GM18498 (cell line): ENCODE measurements around the gene NMRK2.

ENCODE experiments used
- ATAC-seq: cut with Tn5 transposase; IDR thresholded peaks from one replicate; pipeline ENCODE4 v1.9.1; 2021; ENCODE audit warnings: mild to moderate bottlenecking, moderate library complexity; ENCODE audit not compliant: unreplicated experiment

Gene NMRK2

DNA sequence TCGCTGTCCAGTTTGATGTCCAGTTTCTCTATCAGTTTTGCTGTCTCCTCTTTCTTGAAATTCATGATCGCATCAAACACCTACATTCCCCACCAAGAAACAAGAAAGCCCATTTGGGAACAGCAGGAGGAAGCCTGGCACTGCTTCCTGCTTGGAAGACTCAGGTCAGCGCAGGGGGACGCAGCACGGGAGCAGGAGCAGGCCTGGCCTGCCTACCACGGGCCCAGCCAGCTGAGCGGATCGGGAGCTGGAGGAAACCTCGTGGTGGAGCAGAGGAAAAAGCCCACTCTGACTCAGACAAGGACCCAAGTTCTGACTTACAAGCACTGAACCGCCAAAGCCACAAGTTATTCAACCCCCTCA lies 48.5 kb downstream of the NMRK2 start:
- ATAC-seq: no peak

DNA sequence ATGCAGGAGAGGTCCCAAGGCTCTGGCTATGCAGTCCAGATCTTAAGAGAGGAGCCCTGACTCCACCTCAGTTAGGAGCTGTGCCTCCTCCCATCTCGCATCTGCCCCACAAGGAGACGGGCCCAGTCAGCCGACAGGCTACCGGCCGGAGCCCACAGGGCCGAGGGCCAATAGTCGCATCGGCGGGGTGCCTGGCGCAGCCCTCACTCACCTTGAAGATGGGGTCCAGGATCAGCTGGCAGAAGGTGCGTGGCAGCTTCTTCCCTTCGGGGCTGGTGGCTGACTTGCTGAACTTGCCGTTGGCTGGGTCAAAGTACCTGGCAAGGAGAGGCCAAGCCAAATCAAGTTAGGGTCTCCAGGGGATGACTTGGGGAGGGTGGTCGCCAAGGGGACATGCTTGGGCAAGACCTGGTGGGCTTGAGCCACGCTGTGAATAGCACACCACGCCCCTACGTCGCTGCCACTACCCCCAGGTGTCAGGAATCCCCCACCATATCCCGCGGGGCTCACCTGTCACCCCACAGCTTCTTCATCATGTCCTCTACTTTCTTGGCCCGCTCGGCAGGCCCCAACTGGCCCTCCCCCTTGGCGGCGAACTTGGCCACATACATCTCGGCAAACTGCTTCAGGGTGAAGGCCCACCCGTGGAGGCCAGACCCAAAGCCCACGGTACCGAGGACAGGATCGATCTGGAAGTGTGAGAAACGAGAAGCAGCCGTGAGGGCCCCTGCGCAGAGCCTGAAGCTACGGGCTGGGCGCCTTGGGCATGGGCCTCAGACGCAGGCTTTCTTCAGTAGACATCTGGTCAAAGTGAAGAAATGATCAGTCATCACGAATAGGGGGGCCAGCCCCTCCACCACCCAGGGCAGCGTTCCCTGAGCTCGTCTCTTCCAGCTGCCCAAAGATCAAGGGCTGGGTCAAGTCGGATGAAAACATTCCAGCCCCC lies 49.1 kb downstream of the NMRK2 start:
- ATAC-seq: no peak

DNA sequence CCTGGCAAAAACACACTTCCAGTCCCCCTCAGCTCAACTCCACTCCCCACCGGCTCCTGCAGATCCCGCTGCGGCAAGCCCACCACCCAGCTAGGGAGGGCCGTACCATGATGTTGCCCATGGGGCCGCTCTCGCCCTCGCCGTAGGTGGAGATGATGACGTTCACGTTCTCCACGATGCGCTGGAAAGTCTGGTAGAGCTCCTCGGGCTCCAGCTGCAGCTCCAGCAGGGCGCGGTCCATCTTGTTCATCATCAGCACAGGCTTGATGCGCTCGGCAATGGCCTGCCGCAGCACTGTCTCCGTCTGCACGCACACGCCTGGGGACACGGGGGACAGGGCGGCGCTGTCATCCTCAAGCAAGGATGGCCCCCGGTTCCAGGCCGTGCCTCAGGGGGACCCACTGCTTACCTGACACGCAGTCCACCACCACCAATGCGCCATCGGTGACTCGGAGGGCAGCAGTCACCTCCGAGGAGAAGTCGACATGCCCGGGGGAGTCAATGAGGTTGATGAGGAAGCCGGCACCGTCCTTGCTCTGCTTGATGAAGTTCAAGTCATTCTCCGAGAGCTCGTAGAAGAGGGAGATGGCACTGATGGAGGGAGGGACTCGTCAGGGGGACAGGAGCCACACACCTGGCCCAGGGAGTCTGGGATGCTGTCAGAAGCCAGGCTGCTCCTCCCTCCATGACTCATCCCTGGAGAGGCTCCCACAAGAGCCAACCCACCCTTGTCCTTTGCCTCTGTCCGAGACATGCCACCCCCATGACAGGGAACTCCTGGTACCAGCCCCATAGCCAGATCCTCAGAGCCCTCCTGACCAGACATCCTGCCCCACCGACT lies 50.1 kb downstream of the NMRK2 start:
- no peak for ATAC-seq

DNA sequence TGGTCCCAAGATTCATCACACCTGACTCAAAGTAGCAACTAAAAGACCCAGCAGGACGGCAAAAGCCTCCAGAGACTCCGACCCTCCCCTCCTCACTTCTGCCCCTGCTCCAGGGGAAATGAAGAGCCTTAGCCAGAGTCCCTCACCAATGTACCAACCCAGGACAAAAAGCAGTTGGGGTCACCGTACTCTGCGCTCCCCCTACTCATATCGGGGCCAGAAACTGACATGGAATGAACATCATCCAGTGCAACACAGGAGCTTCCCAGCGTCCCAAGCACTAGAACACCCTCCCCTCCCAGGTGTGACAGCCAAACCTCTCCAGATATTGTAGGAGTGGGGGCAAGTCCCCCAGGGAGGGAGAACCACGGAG lies 50.7 kb downstream of the NMRK2 start:
- ATAC-seq: no peak

DNA sequence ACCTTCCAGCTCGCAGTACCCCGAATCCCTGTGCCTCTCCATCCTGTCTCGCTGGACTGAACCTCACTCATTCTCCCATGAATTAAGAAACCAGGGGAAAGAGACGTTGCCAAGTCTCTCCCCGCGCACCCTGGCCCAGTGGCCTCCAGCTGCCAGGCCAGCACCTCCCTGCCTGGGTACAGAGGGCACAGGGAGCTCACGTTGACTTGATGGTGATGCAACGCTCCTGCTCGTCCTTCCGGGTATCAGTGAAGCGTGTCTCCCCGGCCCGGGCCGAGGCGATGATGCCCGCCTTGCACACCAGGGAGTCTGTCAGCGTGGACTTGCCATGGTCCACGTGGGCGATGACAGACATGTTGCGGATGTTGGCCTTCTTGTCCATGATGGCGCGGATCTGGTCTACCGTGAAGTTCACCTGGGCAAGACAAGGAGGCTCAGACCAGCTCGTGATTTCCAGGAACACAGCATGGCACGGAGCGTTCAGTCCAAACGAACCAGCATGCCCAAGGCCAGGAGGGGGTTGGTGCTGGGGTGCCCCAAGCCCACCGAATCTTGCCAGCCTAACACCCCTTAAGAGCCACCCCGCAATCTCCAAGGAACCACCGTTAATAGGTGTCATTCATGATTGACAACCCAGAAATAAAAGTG lies 51.2 kb downstream of the NMRK2 start:
- ATAC-seq: no peak

DNA sequence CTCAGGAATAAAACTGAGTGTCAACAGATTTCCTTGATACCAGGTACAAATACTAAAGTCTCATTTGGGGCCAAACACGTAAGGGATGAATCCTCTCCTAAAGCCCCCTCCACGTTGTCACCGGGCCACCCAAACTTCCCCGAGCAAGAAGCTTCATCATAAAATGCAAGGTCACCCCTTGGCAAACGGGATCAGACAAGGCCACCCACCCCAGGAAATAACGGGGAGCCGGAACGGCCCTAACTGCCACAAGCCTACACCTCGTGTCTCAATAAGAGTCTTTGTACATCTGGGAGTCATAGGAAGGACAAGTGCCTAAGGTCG lies 51.7 kb downstream of the NMRK2 start:
- no peak for ATAC-seq

DNA sequence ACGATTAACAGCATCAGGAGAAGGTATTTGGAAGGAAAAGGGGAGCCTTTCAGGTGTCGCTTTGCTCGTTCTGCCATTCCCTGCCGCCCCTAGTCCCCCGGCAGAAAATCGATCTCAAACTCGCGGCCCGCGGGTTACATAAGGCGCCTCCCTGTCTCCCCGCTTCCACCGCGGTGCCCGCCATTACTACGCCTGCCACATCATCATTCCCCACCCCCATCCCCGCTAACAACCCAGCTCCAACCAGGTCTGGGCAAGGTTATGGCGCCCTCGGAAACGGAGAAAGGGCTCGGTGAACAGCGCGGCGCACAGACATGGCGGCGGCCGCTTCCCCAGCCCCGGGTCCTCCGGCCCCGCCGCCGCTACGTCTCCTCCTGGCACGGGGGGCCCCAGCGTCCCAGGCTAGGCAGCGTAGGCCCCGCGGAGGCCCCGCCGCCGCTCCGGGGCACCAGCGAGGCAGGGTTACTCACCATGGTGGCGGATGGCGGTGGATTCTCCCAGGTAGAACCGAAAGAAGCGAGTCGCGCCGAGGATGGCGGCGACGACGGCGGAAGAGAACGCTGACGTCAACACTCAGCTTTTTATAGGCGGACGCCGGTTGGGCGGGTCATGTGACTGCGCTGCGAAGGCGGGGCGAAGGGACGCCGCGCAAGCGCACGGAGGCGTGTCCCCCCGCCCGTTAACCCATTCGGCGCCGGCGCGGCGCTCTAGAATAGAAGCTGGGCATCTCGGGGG lies 52.2 kb downstream of the NMRK2 start, which contains the start of gene EEF2:
Gene EEF2, minus strand, starts transcription at position 556 of the 735 bp plus-strand sequence. Its CDS starts 83 bp downstream, at position 473.
- ATAC-seq: peak; percentile 59

DNA sequence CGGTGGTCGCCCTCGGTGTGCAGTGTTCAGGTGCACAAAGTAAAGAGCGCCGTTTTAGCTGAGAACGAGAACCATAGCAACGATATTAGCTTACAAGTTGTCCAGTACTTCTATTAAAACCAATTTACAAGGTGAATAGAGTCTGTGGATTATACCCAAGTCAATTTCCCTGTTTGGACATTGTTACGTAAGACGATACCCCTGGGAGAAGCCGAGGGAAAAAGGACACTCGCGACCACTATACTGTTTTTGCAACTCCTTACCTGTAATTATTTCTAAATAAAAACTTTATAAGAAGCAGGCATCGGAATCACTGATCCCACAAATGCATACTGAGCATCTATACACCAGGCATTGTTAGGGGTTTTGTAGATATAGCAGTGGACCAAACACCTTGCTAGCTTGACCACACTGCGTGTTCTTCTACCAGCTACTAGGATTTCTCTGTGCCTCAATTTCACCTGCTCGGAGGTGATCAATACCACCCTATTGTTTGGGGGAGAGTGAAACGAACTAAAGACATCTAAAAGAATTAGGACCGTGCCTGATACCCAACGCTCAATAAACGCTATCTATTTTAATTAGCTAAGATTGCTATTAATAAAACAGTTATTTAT lies 52.9 kb downstream of the NMRK2 start:
- ATAC-seq: no peak

DNA sequence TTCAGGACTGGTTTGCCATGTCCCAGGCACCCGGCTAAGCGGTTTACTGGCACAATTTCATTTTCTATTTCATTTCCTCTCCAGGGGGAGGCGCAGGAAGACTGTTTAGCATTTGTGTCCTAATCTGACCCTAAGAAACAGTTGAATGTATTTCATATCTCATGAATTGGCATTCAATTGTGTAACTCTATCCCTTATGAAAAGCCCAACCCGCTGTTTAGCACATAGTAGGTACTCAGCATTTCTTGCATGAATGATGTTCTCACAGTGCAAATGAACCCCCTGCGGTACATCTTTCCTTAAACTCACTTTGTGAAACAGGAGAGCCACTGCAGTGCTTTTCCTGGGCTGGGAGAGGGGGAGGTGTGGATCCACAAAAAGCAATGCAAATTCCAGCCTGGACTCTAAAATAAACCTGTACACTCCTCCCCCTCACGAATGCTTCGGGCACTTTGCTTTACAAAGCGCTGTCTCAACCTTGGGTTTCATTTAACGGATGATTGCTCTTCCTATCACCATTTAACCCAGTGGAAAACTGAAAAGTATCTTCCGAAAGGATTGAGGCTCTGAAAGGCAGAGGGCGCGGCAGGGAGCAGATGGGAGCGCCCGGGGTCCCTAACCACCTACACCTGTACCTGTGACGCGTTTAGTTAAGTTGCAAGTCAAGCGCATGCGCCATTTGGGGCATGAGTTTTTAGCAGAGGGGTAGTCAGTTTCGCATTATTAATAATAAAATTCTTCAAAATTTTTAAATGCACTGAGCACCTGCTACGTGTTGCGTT lies 53.6 kb downstream of the NMRK2 start:
- ATAC-seq: no peak

DNA sequence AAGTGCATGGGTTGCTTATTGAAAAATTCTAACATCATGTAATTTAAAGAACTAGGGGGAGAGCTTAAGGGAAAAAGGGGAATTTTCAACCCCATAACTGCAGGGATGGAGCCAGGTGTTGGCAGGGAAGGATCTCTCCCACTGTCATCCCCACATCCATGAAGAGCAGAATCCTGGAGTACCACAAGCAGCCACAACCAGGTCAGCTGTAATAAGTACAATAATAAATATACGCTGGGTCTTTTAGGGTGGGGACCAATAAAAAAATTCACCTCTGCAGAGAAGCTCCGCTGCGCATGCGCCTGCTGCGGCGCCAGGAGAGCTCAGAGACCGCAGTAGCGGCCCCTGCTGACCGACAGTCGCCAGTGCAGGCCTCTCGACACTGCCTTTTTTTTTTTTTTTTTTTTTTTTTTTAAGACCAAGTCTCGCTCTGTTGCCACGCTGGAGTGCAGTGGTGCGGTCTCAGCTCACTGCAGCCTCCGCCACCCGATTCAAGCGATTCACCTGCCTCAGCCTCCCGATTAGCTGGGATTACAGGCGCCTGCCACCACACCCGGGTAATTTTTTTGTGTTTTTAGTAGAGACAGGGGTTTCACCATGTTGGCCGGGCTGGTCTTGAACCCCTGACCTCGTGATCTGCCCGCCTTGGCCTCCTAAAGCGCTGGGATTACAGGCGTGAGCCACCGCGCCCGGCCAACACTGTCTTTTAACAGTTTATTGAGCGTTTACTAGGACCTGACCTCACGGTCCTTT lies 54.9 kb downstream of the NMRK2 start:
- peak; percentile 36 for ATAC-seq

DNA sequence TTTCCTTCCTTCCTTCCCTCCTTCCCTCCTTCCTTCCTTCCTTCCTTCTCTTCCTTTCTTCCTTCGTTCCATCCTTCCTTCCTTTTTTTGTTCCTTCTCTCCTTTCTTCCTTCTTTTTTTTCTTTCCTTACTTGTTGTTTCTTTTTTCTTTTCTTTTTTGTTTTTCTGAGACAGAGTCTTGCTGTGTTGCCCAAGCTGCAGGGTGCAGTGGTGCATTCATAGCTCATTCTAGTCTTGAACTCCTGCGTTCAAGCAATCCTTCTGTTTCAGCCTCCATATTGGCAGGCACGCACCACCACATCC lies 57.9 kb downstream of the NMRK2 start:
- no peak for ATAC-seq
